Liver (tissue), 3 donors: ENCODE results near the gene KLF2.

Experiments used
- ATF3 ChIP-seq: IDR thresholded peaks from 2 replicates; pipeline ENCODE4 v1.6.1; 2016; ENCODE audit warnings: antibody characterized with exemption
- CTCF ChIP-seq: fragments of 150-350 bp; IDR thresholded peaks from 2 replicates; pipeline ENCODE4 v1.5.1; 2017; ENCODE audit warnings: improper control_type of control experiment, low read depth, low read length; ENCODE audit not compliant: missing input control
- FOXA1 ChIP-seq: IDR thresholded peaks from 2 replicates; pipeline ENCODE4 v1.6.1; 2016; ENCODE audit warnings: antibody characterized with exemption
- MAX ChIP-seq: IDR thresholded peaks from 2 replicates; pipeline ENCODE4 v1.6.1; 2016; ENCODE audit warnings: antibody characterized with exemption
- REST ChIP-seq: IDR thresholded peaks from 2 replicates; pipeline ENCODE4 v1.6.1; 2016; ENCODE audit warnings: antibody characterized with exemption, mild to moderate bottlenecking
- TAF1 ChIP-seq: conservative IDR thresholded peaks from 2 replicates; pipeline ENCODE4 v1.6.1; 2016; ENCODE audit warnings: antibody characterized with exemption, mild to moderate bottlenecking
- YY1 ChIP-seq: IDR thresholded peaks from 2 replicates; pipeline ENCODE4 v1.6.1; 2016; ENCODE audit warnings: antibody characterized with exemption, mild to moderate bottlenecking
- ZBTB33 ChIP-seq: IDR thresholded peaks from 2 replicates; pipeline ENCODE4 v1.6.1; 2016; ENCODE audit warnings: antibody characterized with exemption
- donor health status: healthy.
- donor health status: healthy.

- TF ChIP-seq CTCF (no peak), REST (no peak), TAF1 (no peak), ATF3 (no peak), YY1 (no peak), FOXA1 (no peak), ZBTB33 (no peak), MAX (no peak)
Observed at GRCh38 chr19:16324384-16325160, at the start of gene KLF2.
